Measurements from ENCODE around the gene USP3. TPM values are rescaled to one million over a fixed set of nuclear protein-coding genes. Genes with fewer than 3 reads are reported as not detected.

Gene USP3
- total and polyA plus RNA-seq, 2 of the 13 experiments (the other 11 are each of a cell fraction or from before 2014, with no cell fraction given) = 14.3 to 61.2 TPM

- TF ChIP-seq CBFB (CRISPR knock-in tag; IDR thresholded peaks at IDR 0.05) (no peak), SRSF9 (IDR thresholded peaks at IDR 0.05; ENCODE audit: borderline replicate concordance, insufficient read depth, low read depth, low read length, poor library complexity, severe bottlenecking) (no peak)
These were observed 84.4 kb downstream of the USP3 start (continued) for GRCh38 chr15:63588826-63589225.

GRCh38 chr15:63593705-63594671 is 89.6 kb downstream of the USP3 start:
- H3K79me2 ChIP-seq (ENCODE audit: insufficient read depth, low read length) = no peaks in the 10 kb centered on the region
- ChIA-PET CTCF (ENCODE audit: low intra/inter-chr PET ratio, low total read pairs) (no interaction called here), POLR2A (no interaction called here)
- intact Hi-C loops (cut with micrococcal nuclease; ENCODE audit: unreplicated experiment) (no loop called here), in situ Hi-C loops (cut with HindIII; ENCODE audit: extremely low pct_ligation_motif_present, low pct_unique_long_range_greater_than_20kb) (loop anchor here (5.0 kb wide), 1 partner anchor 127 kb away; no protein-coding TSS in a partner anchor)
- H2AFZ ChIP-seq (ENCODE audit: low read length) = no peak overlapping the region
- no peaks in the 10 kb centered on the region for H4K20me1 ChIP-seq (ENCODE audit: insufficient read depth, low read length)
- H3K27me3 ChIP-seq (ENCODE audit: control insufficient read depth in 1 of 2, insufficient read depth in 2 of 2, low read length in 2 of 2) = no peaks in the 10 kb centered on the region
- no peak overlapping the region for H3K4me2 ChIP-seq (ENCODE audit: low read depth, low read length)
- FAIRE-seq = no peak
- no peak for ATAC-seq
- H3K4me1 ChIP-seq (ENCODE audit: insufficient read depth, low read length) = peaks cover 38% of the 10 kb centered on the region
- 0 out of 4 replicates have a peak, but pooled peaks of 1 of the 2 experiments have one; percentile 22 for TF ChIP-seq POLR2A (IDR thresholded peaks at IDR 0.05; ENCODE audit: insufficient read depth in 1 of 2, low read depth in 2 of 2, low read length in 2 of 2)
- peak; percentile 92 for TF ChIP-seq ATF7 (IDR thresholded peaks at IDR 0.05)
- no peak for TF ChIP-seq ATF7 (CRISPR knock-in tag; IDR thresholded peaks at IDR 0.05)
- no peak for TF ChIP-seq SALL2 (CRISPR knock-in tag; IDR thresholded peaks at IDR 0.05)
- TF ChIP-seq DBP (CRISPR knock-in tag; IDR thresholded peaks at IDR 0.05; ENCODE audit: not compliant biosample characterization) = no peak
- no peak for TF ChIP-seq ZNF577 (CRISPR knock-in tag; IDR thresholded peaks at IDR 0.05; ENCODE audit: borderline replicate concordance, low read depth)
- TF ChIP-seq RBM22 (optimal IDR thresholded peaks at IDR 0.05; ENCODE audit: low read length) = peak; percentile 62
- TF ChIP-seq CREB1 (IDR thresholded peaks at IDR 0.05) = peak; percentile 82
- TF ChIP-seq CREB1 (CRISPR knock-in tag; IDR thresholded peaks at IDR 0.05) = no peak
- TF ChIP-seq ZC3H13 (CRISPR knock-in tag; IDR thresholded peaks at IDR 0.05) = no peak
- TF ChIP-seq, protein P1, sequence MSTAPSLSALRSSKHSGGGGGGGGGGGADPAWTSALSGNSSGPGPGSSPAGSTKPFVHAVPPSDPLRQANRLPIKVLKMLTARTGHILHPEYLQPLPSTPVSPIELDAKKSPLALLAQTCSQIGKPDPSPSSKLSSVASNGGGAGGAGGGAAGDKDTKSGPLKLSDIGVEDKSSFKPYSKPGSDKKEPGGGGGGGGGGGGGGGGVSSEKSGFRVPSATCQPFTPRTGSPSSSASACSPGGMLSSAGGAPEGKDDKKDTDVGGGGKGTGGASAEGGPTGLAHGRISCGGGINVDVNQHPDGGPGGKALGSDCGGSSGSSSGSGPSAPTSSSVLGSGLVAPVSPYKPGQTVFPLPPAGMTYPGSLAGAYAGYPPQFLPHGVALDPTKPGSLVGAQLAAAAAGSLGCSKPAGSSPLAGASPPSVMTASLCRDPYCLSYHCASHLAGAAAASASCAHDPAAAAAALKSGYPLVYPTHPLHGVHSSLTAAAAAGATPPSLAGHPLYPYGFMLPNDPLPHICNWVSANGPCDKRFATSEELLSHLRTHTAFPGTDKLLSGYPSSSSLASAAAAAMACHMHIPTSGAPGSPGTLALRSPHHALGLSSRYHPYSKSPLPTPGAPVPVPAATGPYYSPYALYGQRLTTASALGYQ (CRISPR knock-in tag; IDR thresholded peaks at IDR 0.05) = no peak
- no peak for TF ChIP-seq ZNF772 (CRISPR knock-in tag; IDR thresholded peaks at IDR 0.05)
- TF ChIP-seq, protein P2, sequence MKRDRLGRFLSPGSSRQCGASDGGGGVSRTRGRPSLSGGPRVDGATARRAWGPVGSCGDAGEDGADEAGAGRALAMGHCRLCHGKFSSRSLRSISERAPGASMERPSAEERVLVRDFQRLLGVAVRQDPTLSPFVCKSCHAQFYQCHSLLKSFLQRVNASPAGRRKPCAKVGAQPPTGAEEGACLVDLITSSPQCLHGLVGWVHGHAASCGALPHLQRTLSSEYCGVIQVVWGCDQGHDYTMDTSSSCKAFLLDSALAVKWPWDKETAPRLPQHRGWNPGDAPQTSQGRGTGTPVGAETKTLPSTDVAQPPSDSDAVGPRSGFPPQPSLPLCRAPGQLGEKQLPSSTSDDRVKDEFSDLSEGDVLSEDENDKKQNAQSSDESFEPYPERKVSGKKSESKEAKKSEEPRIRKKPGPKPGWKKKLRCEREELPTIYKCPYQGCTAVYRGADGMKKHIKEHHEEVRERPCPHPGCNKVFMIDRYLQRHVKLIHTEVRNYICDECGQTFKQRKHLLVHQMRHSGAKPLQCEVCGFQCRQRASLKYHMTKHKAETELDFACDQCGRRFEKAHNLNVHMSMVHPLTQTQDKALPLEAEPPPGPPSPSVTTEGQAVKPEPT (CRISPR knock-in tag; IDR thresholded peaks at IDR 0.05; ENCODE audit: low read depth) = no peak
- TF ChIP-seq ATF7-NPFF (CRISPR knock-in tag; IDR thresholded peaks at IDR 0.05; ENCODE audit: low read depth) = no peak
- no peak for TF ChIP-seq GFI1 (CRISPR knock-in tag; IDR thresholded peaks at IDR 0.05; ENCODE audit: borderline replicate concordance)
- 87% methylated on average over 9 of the region's 9 CpGs for WGBS (ENCODE audit: low lambda C conversion rate)
- BruUV-seq (replicated peaks) = no TSS peak
- H3K27ac ChIP-seq (ENCODE audit: extremely low read length, insufficient read depth, low read length) = no peak overlapping the region
- no peaks in the 10 kb centered on the region for H3K9me3 ChIP-seq (ENCODE audit: low read length)
- DNase-seq (ENCODE audit: low spot score) = no peak
- no peak overlapping the region for H3K4me3 ChIP-seq (replicated peaks in 1 of 3; ENCODE audit: insufficient read depth in 1 of 3, low read depth in 2 of 3, low read length in 3 of 3)
- H3K9ac ChIP-seq (ENCODE audit: insufficient read depth, low read depth, low read length) = no peak overlapping the region
- H3K36me3 ChIP-seq (replicated peaks in 1 of 2; ENCODE audit: control insufficient read depth in 1 of 2, insufficient read depth in 2 of 2, low read length in 2 of 2) = peaks cover 12 to 38% of the 10 kb centered on the region in 2 experiments

Data from HepG2 (cell line).